IPS-11a (cell line): ENCODE data around the gene NEK5.
"Not testable (repeated sequence)": the region's sequence is repeated elsewhere in the genome, so short reads cannot be mapped to it uniquely, and the experiment has no call there.

Source experiments
- H3K4me3 ChIP-seq: one replicate; pipeline ENCODE4 v1.5.1; 2013; ENCODE audit warnings: low read depth, low read length, control low read depth

The NEK5 gene

DNA sequence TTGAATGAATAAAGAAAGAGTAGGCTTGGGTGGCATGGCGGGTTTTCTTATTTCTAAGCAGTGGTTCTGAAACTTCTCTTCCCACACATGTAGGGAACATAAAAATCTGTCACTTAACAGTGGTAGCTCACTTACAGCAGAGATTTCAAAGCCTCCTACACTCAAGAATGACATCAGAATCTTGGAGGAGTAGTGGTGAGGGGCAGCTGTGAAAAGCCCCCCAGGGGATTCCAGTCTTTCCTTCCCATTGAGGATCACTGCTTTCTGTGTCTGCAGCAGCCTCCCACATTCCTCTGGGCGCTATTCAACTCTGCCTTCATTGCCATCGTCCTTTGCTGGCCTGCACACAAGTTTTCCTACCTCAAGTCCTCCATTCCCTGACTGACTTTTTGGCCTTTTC, 8.6 kb upstream of the NEK5 start:
- no peak overlapping the region for H3K4me3 ChIP-seq

DNA sequence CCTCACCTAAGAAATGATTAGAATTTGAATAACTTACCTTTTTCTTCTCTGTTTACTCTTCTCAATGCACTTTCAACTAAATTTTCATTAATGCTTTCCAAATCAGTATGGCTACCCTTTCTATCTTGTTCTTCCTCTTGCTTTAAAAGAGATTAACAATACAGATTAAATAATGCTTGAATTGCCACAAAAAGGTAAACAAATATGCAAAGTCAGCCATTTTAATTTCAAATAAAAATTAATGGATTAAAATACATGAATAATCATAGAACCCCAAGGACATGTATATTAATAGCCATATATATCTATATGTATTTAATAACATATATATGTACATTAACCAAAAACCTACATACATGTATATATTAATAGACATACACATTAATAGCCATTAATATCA, 7.9 kb upstream of the NEK5 start:
- no peak overlapping the region for H3K4me3 ChIP-seq

DNA sequence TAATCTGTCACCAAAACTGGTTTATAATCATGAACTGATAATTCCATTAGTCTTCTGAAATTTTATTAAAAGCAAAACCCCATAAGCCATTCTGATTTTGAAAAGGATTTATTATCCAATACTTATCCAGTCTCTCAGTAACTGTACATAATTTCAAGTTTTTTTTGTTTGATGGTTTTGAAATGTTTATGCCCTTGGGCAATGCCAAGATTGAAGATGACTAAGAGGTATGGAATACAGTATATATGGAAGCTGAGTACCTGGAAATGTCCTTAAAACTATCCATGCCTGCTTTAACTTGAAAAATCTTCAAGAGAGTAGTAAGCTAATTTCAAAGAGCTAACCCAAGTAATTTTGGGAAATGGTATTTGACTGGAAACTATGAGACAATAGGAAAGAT, 1.8 kb upstream of the NEK5 start:
- no peak overlapping the region for H3K4me3 ChIP-seq

DNA sequence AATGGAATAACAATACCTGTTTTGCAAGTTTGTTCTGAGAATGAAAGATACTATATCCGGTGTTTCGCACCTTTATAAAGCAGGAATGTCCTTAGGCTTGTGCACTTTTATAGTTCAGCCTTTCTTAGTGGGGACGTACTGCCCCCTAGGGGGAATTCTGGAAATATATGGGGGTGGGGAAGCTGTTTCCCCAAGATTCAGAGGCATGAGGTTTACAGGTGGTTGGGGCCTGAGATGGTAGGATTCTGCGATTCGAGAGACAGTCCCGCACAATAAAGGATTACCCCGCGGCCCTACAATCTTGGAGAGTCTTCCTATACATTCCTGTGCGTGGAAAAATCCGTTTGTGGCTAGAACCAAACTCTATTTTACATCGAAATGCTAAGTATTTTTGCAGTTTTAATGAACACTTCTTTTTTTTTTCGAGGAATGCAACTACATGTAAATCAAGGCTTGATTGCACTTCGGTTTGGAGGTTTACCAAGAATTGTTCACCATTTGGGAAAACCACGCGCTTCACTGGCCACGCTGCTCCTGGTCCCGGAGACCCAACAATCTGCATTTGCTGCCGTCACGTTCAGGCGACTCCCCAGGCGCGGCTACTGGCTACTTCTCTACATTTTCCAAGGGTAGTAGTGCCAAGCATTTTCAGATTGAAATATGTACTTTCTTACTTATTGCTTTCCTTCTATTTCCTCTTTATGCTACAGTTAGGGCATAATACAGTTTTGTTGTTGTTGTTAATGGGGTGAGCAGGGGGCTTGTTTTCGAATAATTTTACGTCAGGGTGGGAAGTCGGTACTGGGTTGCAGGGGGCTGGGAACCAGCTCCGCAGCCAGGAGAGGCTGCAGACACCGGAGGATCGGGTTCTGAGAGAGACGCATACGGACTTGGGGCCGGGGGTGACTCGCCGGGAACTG, 830 bp downstream of the NEK5 start:
- H3K4me3 ChIP-seq: peak overlapping the region; percentile 57

DNA sequence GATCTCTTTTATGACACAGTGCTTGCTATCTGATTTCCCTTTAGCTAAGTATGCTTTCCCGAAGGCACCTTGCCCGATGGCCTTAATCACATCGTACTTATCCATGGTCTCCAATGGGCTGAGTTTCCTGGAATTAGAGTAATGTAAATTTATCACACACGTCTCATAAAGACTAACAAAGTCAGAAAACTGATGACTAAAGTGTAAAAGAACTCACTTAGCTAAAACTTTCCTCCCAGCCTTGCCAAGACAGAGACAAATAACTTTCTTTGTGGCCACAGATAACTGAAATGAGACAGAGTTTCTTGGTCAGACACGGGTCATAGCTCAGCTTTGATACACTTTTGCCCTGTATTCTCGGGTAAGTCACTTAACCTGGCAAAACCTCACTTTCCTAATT, 1.5 kb downstream of the NEK5 start:
- H3K4me3 ChIP-seq: no peak overlapping the region

DNA sequence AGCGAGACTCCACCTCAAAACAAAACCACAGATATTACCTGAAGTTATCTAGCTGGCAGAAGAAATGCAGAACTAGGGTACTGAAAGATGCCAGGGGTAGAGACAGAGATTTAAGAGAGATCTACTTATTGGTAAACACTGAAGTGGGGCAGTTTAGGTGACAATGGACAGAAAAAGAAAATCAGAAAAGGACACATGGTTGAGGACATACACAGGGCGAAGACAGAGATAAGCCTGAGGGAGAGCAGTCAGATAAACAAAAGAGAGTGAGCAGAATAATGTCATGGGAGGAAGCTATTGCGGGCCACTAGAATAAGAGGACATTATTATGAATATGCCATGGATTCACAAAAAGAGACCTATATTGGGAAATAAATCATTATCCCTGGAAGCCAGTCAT, 3.3 kb downstream of the NEK5 start:
- no peak overlapping the region for H3K4me3 ChIP-seq

DNA sequence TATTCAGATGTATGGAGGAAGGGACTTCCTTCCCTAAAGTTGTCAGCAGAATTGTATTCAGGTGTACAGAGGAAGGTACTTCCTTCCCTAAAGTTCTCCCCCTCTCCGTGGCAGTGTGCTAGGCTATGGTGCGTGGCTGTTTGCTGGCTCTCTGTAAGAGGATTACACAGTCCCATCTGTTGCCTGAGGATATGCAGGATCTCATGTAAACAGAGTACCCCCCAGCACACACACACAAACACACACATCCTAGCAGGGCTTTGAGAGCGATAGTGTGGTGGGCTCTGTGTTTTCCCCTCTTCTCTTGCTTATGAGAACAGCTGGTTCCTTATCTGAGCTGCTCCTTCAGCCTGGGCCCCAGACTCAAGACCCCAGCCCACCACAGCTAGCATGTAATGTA, 10.3 kb downstream of the NEK5 start:
- no peak overlapping the region for H3K4me3 ChIP-seq

DNA sequence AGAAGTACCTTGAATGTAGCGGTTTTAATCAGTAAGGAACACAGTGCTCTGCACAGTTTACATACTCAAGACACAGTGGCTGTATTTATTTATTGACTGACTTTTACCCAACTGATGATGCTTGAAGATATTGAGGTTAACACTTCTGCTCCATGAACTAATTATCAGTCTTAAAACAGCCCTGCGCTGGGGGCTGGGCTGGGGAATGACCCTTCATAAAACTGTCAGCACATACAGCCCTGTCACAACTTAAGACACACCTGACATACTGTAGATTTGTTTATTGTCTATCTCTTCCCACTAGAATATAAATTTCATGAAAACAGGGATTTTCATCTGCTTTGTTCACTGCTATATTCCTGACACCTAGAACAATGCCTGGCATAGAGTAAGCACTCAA, 10.8 kb downstream of the NEK5 start:
- H3K4me3 ChIP-seq: no peak overlapping the region

DNA sequence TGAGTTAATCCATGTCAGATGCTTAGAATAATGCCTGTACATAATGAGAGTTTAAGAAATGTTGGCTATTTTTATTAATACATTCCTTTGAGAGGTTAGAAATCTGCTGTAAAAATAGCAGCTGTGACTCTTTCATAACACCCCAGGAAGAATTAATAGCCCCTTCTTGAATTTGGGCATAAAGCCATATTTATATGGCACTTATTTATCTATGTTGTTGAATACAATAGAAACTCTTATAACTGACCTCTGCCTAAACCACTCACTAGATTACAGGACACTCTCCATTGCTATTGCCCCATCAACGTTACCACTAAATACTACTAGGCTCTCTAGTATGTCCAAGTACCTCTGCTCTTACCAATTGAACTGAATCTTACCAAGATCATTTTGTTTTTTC, 16.3 kb downstream of the NEK5 start:
- no peak overlapping the region for H3K4me3 ChIP-seq

DNA sequence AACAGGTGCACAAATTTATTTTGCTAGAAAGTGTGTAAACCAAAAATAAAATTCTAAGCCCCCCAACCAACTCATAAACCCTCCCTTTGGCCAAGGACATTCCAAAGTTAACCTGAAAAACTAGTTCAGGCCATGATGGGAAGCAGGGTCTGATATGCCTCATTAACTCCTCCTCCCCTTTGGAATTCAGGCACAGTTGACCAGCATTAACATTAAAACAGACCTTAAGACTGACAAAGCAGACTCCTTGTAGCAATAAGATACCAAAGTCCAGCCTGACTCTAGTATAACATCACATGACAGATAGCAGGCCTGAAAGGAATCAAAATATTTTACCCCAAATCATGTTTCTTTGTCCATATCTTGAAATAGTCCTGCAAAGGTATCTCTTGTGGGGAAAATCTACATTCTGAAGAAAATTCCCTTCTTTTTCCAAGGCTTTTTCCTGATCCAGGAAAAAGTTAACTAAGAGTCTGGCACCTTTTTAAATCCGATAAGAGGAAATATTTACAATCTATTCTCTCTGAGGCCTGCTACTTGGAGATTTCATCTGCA, 19.7 kb downstream of the NEK5 start:
- no peak overlapping the region for H3K4me3 ChIP-seq

DNA sequence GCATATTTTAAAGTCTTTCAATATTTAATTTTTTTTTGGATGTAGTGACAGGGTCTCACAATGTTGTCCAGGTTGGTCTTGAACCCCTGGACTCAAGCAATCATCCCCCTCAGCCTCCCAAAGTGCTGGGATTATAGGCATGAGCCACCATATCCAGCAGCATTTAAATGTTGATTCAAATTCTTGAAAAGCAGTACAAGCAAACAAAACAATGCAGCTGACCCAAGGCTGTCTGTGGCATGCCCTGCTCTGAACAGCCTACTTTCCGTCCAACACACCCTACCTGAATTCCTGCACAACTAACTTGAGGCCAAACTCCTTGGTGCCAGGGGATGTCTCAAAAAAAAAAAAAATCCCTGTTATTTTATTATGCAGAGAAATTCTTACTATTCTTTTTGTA, 23.0 kb downstream of the NEK5 start:
- H3K4me3 ChIP-seq: no peak overlapping the region

DNA sequence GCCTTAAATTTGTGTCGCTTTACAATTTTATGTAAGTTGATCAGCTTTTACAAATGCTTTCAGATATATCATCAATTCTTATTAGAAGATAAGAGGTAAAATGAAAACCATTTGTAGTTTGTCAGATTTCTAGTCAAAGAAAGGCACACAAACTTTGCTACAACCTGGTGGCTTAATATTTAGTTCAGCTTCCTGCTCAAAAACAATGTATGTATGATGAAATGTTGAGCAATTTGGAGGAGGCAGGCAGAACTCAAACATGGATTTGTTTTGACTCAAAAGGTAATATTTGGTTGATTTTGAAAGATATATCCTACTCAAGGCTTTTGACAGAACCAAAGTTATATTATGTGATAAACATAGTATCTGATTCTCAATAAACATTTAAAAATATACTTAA, 24.2 kb downstream of the NEK5 start:
- H3K4me3 ChIP-seq: no peak overlapping the region

DNA sequence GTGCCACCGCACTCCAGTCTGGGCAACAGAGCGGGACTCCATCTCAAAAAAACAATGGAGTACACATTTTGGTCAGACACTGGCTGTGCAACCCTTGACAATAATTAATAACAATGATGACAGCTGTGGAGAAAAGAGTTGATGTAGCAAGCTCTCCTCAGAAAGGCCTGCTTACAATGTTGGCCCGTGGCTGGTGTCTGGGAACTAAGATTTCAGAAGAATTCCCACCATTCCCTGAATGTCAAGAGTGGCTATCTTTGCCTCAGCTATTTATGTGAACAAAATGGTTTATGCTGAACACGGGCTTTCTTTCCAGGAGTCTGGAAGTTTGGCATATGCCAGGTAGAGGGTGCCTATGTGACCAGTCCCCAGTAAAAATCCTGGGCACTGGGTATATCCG, 25.5 kb downstream of the NEK5 start:
- H3K4me3 ChIP-seq: no peak overlapping the region

DNA sequence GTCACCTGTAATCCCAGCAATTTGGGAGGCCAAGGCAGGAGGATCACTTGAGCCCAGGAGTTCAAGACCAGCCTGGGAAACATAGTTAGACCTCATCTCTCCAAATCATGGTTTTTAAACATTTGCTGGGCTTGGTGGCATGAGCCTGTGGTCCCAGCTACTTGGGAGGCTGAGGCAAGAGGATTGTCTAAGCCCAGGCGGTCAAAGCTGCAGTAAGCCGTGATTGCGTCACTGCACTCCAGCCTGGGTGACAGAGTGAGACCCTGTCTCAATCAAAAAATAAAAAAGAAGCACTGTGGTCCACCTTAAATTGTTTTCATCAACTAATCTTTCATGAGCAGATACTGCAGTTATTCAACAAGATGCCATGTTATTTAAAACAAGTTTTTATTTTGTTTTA, 26.4 kb downstream of the NEK5 start:
- H3K4me3 ChIP-seq: not testable (repeated sequence)

DNA sequence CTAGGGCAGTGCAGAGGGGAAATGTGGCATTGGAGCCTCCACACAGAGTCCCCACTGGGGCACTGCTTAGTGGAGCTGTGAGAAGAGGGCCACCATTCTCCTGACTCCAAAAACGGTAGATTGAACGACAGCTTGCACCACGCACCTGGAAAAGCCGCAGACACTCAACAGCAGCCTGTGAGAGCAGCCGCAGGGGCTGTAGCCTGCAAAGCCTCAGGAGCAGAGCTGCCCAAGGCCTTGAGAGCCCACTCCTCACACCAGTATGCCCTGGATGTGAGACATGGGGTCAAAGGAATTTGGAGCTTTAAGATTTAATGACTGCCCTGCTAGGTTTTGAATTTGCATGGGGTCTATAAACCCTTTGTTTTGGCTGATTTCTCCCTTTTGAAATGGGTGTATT, 31.7 kb downstream of the NEK5 start:
- no peak overlapping the region for H3K4me3 ChIP-seq

DNA sequence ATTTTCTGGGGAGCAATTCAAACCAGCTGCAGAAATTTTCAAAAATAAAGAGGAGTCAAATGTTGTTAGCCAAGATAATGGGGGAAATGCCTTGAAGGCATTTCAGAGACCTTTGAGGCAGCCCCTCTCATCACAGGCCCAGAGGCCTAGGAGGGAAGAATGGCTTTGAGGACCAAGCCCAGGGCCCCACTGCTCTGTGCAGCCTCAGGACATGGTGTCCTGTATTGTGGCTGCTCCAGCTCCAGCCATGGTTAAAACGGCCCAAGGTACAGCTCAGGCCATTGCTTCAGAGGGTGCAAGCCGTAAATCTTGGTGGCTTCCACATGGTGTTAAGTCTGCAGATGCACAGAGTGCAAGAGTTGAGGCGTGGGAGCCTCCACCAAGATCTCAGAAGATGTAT, 32.1 kb downstream of the NEK5 start:
- no peak overlapping the region for H3K4me3 ChIP-seq

DNA sequence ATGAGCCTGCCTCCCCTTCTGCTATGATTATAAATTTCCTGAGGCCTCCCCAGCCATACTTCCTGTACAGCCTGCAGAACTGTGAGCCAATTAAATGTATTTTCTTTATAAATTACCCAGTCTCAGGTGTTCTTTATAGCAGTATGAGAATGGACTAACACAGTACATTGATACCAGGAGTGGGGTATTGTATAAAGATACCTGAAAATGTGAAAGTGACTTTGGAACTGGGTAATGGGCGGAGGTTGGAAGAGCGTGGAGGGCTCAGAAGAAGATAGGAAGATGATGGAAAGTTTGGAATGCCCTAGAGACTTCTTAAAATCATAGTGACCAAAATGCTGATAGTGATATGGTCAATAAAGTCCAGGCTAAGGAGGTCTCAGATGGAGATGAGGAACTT, 32.8 kb downstream of the NEK5 start:
- no peak overlapping the region for H3K4me3 ChIP-seq

DNA sequence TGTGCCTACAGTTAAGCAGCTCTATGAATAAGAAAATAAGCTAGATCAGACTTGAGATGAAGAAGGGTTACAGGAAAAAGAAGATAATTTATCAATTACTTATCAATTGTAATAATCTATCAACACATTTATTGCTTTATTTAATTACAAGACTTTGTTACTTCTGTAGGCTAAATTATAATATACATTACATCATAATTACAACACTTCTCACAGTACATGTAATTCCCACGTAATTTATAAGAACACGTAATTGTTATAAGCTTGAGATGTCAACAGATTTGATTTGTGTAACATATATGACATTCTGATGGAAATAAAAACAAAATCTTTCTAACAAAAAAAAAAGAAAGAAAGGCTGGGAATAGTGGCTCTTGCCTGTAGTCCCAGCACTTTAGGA, 36.8 kb downstream of the NEK5 start:
- H3K4me3 ChIP-seq: no peak overlapping the region

DNA sequence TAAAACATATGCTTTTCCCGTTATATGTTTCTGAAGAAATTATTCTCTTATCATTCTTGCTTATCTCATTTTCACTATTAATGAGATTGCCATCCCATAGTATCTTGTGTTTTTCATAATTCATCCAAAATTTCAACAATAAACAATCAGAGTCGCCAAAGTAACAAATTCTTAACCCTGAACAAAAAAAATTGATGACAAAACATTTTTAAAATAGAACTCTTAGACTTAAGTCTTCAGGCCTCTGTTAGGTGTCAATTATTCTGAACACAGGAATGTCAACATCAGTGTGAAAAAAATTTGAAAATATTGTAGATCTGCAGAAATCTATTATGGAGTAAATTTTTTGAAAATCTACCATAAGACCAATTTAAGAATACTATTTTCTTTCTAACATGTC, 37.4 kb downstream of the NEK5 start:
- H3K4me3 ChIP-seq: no peak overlapping the region

DNA sequence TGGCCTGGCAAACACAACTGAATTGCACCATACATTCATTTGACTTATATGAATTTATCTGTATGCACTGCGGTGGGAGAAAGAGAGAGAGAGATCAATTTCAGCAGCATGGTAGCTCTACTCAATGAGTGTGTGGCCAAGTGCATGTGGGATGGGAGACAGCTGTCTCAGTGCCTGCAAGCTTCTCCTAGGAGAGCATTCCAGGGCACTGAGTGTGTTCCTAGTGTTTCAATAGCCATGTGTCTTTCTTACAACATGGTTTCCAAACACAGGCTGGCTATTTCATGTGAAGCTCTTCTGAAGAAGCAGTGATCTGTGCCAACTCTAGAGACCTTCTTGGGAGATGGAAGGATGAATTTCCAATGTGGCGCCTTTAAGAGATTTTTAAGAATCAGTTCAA, 43.5 kb downstream of the NEK5 start:
- H3K4me3 ChIP-seq: no peak overlapping the region

DNA sequence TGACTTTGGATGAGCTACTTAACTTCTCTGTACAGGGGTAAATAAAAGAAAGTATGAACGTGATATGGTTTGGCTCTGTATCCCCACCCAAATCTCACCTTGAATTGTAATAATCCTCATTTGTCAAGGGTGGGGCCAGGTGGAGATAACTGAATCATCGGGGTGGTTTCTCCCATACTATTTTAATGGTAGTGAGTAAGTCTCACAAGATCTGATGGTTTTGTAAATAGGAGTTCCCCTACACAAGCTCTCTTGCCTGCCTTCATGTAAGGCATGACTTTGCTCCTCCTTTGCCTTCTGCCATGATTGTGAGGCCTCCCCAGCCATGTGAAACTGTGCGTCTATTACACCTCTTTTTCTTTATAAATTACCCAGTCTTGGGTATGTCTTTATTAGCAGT, 43.9 kb downstream of the NEK5 start:
- not testable (repeated sequence) for H3K4me3 ChIP-seq

DNA sequence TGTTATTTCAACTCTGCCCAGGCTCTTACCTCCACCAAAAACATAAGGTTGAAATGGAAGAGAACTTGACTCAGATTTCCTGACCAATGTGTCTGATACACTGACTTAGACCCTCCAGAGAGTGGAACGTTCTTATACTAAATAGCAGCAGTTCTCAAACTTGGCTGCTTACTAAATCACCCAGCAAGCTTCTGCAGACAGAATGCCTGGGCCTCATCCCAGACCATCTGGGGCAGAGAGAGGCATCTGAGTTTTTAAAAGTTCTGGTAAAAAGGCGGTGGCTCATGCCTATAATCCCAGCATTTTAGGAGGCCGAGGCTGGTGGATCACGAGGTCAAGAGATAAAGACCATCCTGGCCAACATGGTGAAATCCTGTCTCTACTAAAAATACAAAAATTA, 46.3 kb downstream of the NEK5 start:
- no peak overlapping the region for H3K4me3 ChIP-seq

DNA sequence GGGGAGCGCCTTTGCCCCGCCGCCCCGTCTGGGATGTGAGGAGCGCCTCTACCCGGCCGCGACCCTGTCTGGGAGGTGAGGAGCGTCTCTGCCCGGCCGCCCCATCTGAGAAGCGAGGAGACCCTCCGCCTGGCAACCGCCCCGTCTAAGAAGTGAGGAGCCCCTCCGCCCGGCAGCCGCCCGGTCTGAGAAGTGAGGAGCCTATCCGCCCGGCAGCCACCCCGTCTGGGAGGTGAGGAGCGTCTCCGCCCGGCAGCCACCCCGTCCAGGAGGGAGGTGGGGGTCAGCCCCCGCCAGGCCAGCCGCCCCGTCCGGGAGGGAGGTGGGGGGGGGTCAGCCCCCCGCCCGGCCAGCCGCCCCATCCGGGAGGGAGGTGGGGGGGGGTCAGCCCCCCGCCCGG, 49.0 kb downstream of the NEK5 start:
- H3K4me3 ChIP-seq: not testable (repeated sequence)
